T-helper 1 cell treated with Interleukin-12 subunit alpha and Interleukin-12 subunit beta and Interleukin-4 antibody, amounts not matched to agents 30 μg/mL and 1 μg/mL, for 36 hours (primary cell): Measurements from ENCODE around the gene PSD2.

Source experiments
- H3K27ac Mint-ChIP-seq: one replicate; pipeline ENCODE4 v1.8.0; 2021; ENCODE audit warnings: mild to moderate bottlenecking, mixed read lengths
- H3K27me3 Mint-ChIP-seq: one replicate; pipeline ENCODE4 v1.8.0; 2021; ENCODE audit warnings: low read depth, mixed read lengths
- H3K36me3 Mint-ChIP-seq: one replicate; pipeline ENCODE4 v1.8.0; 2021; ENCODE audit warnings: low read depth, mixed read lengths
- H3K4me1 Mint-ChIP-seq: one replicate; pipeline ENCODE4 v1.8.0; 2021; ENCODE audit warnings: low read depth, mixed read lengths
- H3K4me3 Mint-ChIP-seq: one replicate; pipeline ENCODE4 v1.8.0; 2021; ENCODE audit warnings: mild to moderate bottlenecking, moderate library complexity, mixed read lengths
- H3K9me3 Mint-ChIP-seq: one replicate; pipeline ENCODE4 v1.8.0; 2021; ENCODE audit warnings: mixed read lengths

The PSD2 gene

GRCh38 chr5:139854953-139855352 lies 59.3 kb downstream of the PSD2 start:
- H3K36me3 Mint-ChIP-seq: no peaks in the 10 kb centered on the region
- peaks cover 3% of the 10 kb centered on the region for H3K27me3 Mint-ChIP-seq
- no peak overlapping the region for H3K4me3 Mint-ChIP-seq
- H3K4me1 Mint-ChIP-seq: no peaks in the 10 kb centered on the region
- H3K27ac Mint-ChIP-seq: no peak overlapping the region
- H3K9me3 Mint-ChIP-seq: no peaks in the 10 kb centered on the region

DNA sequence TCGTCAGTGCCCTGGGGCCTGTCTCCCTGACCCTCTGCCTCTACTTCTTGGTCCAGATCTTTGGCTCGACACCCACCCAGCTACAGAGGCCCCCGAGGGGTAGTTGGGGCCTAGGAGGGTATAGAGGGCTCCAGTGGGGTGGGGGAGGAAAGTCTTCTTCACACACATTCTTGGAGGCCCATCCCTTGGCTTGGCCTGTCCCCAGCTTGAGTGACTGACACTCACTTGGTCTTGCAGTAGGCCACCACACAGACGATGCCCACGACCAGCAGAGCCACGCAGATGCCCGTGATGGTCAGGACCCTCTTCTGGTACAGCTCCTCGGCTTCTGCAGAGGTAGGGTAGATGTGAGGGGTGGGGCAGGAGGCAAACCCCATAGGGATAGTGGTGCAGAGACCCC lies 59.8 kb downstream of the PSD2 start:
- Mint-ChIP-seq H3K4me1 (no peaks in the 10 kb centered on the region), H3K27me3 (no peaks in the 10 kb centered on the region), H3K4me3 (no peak overlapping the region), H3K27ac (no peak overlapping the region), H3K9me3 (no peaks in the 10 kb centered on the region), H3K36me3 (no peaks in the 10 kb centered on the region)

DNA sequence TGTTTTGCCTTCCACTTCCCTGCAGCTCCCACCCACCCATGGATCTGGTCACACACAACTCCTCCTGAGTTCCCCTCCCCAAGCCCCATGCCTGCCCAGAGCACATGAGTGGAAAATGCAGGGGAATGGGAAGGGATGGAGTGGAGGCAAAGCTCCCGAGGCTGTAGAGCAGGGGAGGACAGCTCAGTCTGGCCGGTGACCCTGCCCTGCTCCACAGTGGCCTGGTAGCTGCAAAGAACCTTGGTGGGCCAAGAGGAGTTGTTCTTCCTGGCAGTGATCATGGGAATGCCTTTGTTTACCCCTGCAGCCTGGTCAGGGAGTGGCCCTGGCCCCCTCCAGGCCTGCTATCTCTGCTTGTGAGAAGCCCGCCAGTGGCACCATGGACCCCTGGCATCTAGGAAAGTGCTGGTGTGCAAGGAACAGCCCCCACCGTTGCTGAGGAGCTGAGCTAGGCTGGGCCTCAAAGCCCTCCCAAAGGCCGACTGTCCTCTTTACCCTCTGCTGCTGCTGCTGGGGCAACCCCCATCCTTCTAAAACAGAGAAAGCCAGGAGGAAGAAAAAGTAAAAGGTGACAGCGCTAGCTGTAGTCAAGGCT lies 60.4 kb downstream of the PSD2 start:
- H3K27me3 Mint-ChIP-seq: no peaks in the 10 kb centered on the region
- H3K9me3 Mint-ChIP-seq: no peaks in the 10 kb centered on the region
- no peak overlapping the region for H3K27ac Mint-ChIP-seq
- no peaks in the 10 kb centered on the region for H3K4me1 Mint-ChIP-seq
- no peaks in the 10 kb centered on the region for H3K36me3 Mint-ChIP-seq
- H3K4me3 Mint-ChIP-seq: no peak overlapping the region

- Mint-ChIP-seq H3K4me3 (no peak overlapping the region), H3K27ac (no peak overlapping the region), H3K9me3 (no peaks in the 10 kb centered on the region), H3K4me1 (no peaks in the 10 kb centered on the region), H3K36me3 (no peaks in the 10 kb centered on the region), H3K27me3 (no peaks in the 10 kb centered on the region)
Measured at GRCh38 chr5:139856714-139857113, 61.1 kb downstream of the PSD2 start.

GRCh38 chr5:139859013-139859412 lies 63.4 kb downstream of the PSD2 start:
- no peaks in the 10 kb centered on the region for H3K9me3 Mint-ChIP-seq
- H3K4me1 Mint-ChIP-seq: no peaks in the 10 kb centered on the region
- H3K36me3 Mint-ChIP-seq: no peaks in the 10 kb centered on the region
- no peak overlapping the region for H3K27ac Mint-ChIP-seq
- H3K27me3 Mint-ChIP-seq: no peaks in the 10 kb centered on the region
- no peak overlapping the region for H3K4me3 Mint-ChIP-seq

GRCh38 chr5:139861021-139861888 lies 65.6 kb downstream of the PSD2 start:
- no peaks in the 10 kb centered on the region for H3K36me3 Mint-ChIP-seq
- H3K9me3 Mint-ChIP-seq: no peaks in the 10 kb centered on the region
- H3K4me1 Mint-ChIP-seq: no peaks in the 10 kb centered on the region
- no peak overlapping the region for H3K4me3 Mint-ChIP-seq
- H3K27me3 Mint-ChIP-seq: peaks cover 9% of the 10 kb centered on the region
- no peak overlapping the region for H3K27ac Mint-ChIP-seq

- Mint-ChIP-seq H3K27me3 (peaks cover 13% of the 10 kb centered on the region), H3K4me3 (no peak overlapping the region), H3K36me3 (no peaks in the 10 kb centered on the region), H3K4me1 (no peaks in the 10 kb centered on the region), H3K9me3 (no peaks in the 10 kb centered on the region), H3K27ac (no peak overlapping the region)
Measured at GRCh38 chr5:139861889-139862207, 66.2 kb downstream of the PSD2 start.

DNA sequence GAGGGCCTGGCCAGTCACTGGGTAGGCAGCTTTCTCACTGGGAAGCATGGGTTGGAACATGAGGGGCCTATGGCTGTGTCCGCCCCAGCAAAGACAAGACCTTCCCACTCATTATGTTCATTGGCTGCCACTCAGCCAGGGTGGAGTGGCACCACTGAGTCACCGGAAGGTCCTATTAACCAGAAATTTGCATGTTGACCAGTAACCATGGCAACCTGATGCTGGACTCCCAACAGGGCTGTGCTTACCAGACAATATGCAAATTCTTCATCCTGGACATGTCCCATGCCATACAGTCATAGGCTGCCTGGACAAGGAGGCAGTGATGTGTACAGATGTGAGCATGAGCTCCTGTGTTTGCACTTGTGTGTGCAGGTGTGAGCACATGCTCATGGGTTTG lies 66.7 kb downstream of the PSD2 start:
- H3K4me3 Mint-ChIP-seq: no peak overlapping the region
- H3K9me3 Mint-ChIP-seq: no peaks in the 10 kb centered on the region
- H3K27me3 Mint-ChIP-seq: peaks cover 16% of the 10 kb centered on the region
- no peaks in the 10 kb centered on the region for H3K36me3 Mint-ChIP-seq
- H3K27ac Mint-ChIP-seq: no peak overlapping the region
- no peaks in the 10 kb centered on the region for H3K4me1 Mint-ChIP-seq

DNA sequence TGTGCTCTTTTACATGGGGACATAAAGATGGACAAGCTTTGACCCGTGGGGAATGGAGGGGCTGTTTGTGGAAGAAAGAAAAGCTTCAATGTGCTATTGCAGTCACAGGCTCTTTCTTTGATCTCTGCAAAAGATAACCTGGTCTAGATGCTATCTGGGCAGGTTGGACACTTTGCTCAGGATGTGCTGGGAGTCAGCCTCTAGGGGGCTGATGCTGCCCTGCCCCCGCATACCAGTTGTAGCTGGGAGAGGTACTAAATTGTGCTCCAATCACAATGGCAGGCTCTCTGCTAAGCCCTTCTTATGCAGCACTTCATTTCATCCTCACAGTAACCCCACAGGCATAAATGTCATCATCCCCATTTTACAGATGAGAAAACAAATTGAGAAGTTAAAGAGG lies 67.2 kb downstream of the PSD2 start:
- no peaks in the 10 kb centered on the region for H3K9me3 Mint-ChIP-seq
- no peaks in the 10 kb centered on the region for H3K36me3 Mint-ChIP-seq
- no peak overlapping the region for H3K27ac Mint-ChIP-seq
- H3K4me3 Mint-ChIP-seq: no peak overlapping the region
- H3K27me3 Mint-ChIP-seq: peaks cover 16% of the 10 kb centered on the region
- H3K4me1 Mint-ChIP-seq: no peaks in the 10 kb centered on the region

GRCh38 chr5:139863361-139863760 lies 67.8 kb downstream of the PSD2 start:
- Mint-ChIP-seq H3K4me3 (no peak overlapping the region), H3K27ac (no peak overlapping the region), H3K4me1 (no peaks in the 10 kb centered on the region), H3K9me3 (no peaks in the 10 kb centered on the region), H3K36me3 (no peaks in the 10 kb centered on the region), H3K27me3 (peaks cover 16% of the 10 kb centered on the region)

- Mint-ChIP-seq H3K4me3 (no peak overlapping the region), H3K9me3 (no peaks in the 10 kb centered on the region), H3K27ac (no peak overlapping the region), H3K36me3 (no peaks in the 10 kb centered on the region), H3K4me1 (no peaks in the 10 kb centered on the region), H3K27me3 (peaks cover 16% of the 10 kb centered on the region)
Measured at GRCh38 chr5:139863855-139864558, 68.4 kb downstream of the PSD2 start.

- Mint-ChIP-seq H3K27me3 (peaks cover 16% of the 10 kb centered on the region), H3K36me3 (no peaks in the 10 kb centered on the region), H3K4me3 (no peak overlapping the region), H3K4me1 (no peaks in the 10 kb centered on the region), H3K27ac (no peak overlapping the region), H3K9me3 (no peaks in the 10 kb centered on the region)
Measured at GRCh38 chr5:139864716-139865483, 69.3 kb downstream of the PSD2 start.

GRCh38 chr5:139867109-139867508 lies 71.5 kb downstream of the PSD2 start:
- H3K4me3 Mint-ChIP-seq: no peak overlapping the region
- H3K27me3 Mint-ChIP-seq: peaks cover 16% of the 10 kb centered on the region
- no peaks in the 10 kb centered on the region for H3K36me3 Mint-ChIP-seq
- H3K4me1 Mint-ChIP-seq: no peaks in the 10 kb centered on the region
- H3K27ac Mint-ChIP-seq: no peak overlapping the region
- no peaks in the 10 kb centered on the region for H3K9me3 Mint-ChIP-seq

DNA sequence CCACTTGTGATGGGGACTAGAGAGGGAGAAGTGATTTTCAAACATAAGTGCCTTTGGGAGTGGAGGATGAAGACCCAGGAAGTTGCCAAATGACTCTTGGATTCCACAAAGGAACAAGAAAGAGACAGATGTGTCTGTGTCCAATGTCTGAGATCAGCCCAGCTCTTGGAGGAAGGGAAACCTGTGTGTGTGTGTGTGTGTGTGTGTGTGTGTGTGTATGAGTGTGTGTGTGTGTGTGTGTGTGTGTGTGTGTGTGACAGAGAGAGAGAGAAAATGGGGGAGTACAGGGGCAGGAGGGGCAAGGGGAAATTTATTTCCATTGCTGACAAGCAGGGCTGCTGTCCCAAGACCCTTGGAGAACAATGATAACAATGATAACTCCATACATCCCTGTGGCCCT lies 72.0 kb downstream of the PSD2 start:
- Mint-ChIP-seq H3K27ac (no peak overlapping the region), H3K4me3 (no peak overlapping the region), H3K27me3 (peaks cover 16% of the 10 kb centered on the region), H3K9me3 (no peaks in the 10 kb centered on the region), H3K36me3 (no peaks in the 10 kb centered on the region), H3K4me1 (no peaks in the 10 kb centered on the region)
